Gastrocnemius medialis (tissue), 4 donors: ENCODE measurements around the gene SS18L1.

Experiments used
- POLR2A ChIP-seq, 2 donors: fragments of 450-650 bp; IDR thresholded peaks; one replicate each; pipeline ENCODE4 v1.6.1; 2017; ENCODE audit warnings: antibody characterized with exemption in 2 of 2, mild to moderate bottlenecking in 2 of 2, moderate library complexity in 2 of 2
- TF ChIP-seq, protein P1 (sequence below), 5 experiments: fragments of 450-650 bp in 3 of 5; fragments of 200-600 bp in 2 of 5; sonication (generic) in 2 of 5; IDR thresholded peaks in 4 of 5; conservative IDR thresholded peaks in 1 of 5; 1 replicate in 4 of 5; 2 replicates in 1 of 5; pipeline ENCODE4 v1.5.1; 2016 to 2019; ENCODE audit warnings: antibody characterized with exemption in 5 of 5, mild to moderate bottlenecking in 3 of 5, moderate library complexity in 3 of 5

- TF ChIP-seq, protein P1, sequence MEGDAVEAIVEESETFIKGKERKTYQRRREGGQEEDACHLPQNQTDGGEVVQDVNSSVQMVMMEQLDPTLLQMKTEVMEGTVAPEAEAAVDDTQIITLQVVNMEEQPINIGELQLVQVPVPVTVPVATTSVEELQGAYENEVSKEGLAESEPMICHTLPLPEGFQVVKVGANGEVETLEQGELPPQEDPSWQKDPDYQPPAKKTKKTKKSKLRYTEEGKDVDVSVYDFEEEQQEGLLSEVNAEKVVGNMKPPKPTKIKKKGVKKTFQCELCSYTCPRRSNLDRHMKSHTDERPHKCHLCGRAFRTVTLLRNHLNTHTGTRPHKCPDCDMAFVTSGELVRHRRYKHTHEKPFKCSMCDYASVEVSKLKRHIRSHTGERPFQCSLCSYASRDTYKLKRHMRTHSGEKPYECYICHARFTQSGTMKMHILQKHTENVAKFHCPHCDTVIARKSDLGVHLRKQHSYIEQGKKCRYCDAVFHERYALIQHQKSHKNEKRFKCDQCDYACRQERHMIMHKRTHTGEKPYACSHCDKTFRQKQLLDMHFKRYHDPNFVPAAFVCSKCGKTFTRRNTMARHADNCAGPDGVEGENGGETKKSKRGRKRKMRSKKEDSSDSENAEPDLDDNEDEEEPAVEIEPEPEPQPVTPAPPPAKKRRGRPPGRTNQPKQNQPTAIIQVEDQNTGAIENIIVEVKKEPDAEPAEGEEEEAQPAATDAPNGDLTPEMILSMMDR (IDR thresholded peaks at IDR 0.05 in 4 of 5, conservative IDR thresholded peaks at IDR 0.05 in 1 of 5) = peak in 3 of 5 experiments; percentile 14 to 25 (median 15)
- TF ChIP-seq POLR2A (IDR thresholded peaks at IDR 0.05) = peak; percentile 89 to 93
These were observed 39.2 kb downstream of the SS18L1 start, which contains the start of gene MTG2 for GRCh38 chr20:62182469-62183425.
